Measurements from ENCODE around the gene CNGB1.

GRCh38 chr16:57897996-57898395 is 72.9 kb downstream of the CNGB1 start:
- no peak for TF ChIP-seq EP300 (conservative IDR thresholded peaks at IDR 0.05; ENCODE audit: poor library complexity, severe bottlenecking)
- no peak for TF ChIP-seq CTCF (IDR thresholded peaks at IDR 0.05; ENCODE audit: poor library complexity, severe bottlenecking)
- no peak for TF ChIP-seq POLR2AphosphoS5 (IDR thresholded peaks at IDR 0.05)
- TF ChIP-seq MXI1 (conservative IDR thresholded peaks at IDR 0.05; ENCODE audit: poor library complexity, severe bottlenecking), result no peak
- no peak for TF ChIP-seq EZH2 (IDR thresholded peaks at IDR 0.05; ENCODE audit: borderline replicate concordance, insufficient read depth, low read length, poor library complexity, severe bottlenecking)
- no peak for TF ChIP-seq TAF1 (IDR thresholded peaks at IDR 0.05; ENCODE audit: low read depth)

Data from neural cell (in vitro differentiated cells).